CD4-positive, CD25-positive, alpha-beta regulatory T cell (primary cell): ENCODE results near the gene ZNRF4. TPM values are rescaled to one million over a fixed set of nuclear protein-coding genes. Genes with fewer than 3 reads are reported as not detected.

Source experiments
- ATAC-seq, 2 donors: fragments of 150-1000 bp; cut with Tn5 transposase; one replicate each; pipeline ENCODE4 v1.10.0; 2021; ENCODE audit warnings: low read depth in 2 of 2, moderate number of reproducible peaks in 2 of 2, moderate library complexity in 1 of 2
- DNase-seq, 3 donors: peaks; one replicate each; pipeline versions ENCODE4 v3.0.0 to v3.0.0-alpha.2; 2012 to 2022; ENCODE audit warnings: mixed read lengths in 1 of 3
- H3K27ac ChIP-seq: one replicate; pipeline ENCODE4 v1.7.0; 2013; ENCODE audit warnings: mild to moderate bottlenecking, low read length; ENCODE audit not compliant: insufficient read depth, poor library complexity, severe bottlenecking
- H3K27me3 ChIP-seq: one replicate; pipeline ENCODE4 v1.7.0; 2013; ENCODE audit warnings: low read length; ENCODE audit not compliant: control insufficient read depth, insufficient read depth
- H3K36me3 ChIP-seq: one replicate; pipeline ENCODE4 v1.7.0; 2013; ENCODE audit warnings: mild to moderate bottlenecking, low read length, moderate library complexity; ENCODE audit not compliant: control insufficient read depth, insufficient read depth
- H3K4me1 ChIP-seq: 2 replicates; pipeline ENCODE4 v1.7.0; 2013; ENCODE audit warnings: mild to moderate bottlenecking, low read length; ENCODE audit not compliant: insufficient read depth, control insufficient read depth, poor library complexity, severe bottlenecking
- H3K4me3 ChIP-seq: one replicate; pipeline ENCODE4 v1.7.0; 2013; ENCODE audit warnings: low read depth, mild to moderate bottlenecking, low read length, moderate library complexity
- H3K9me3 ChIP-seq, 2 experiments: 1 replicate in 1 of 2; 2 replicates in 1 of 2; pipeline ENCODE4 v1.7.0; 2013; ENCODE audit warnings: low read length in 2 of 2, mild to moderate bottlenecking in 1 of 2, moderate library complexity in 1 of 2; ENCODE audit not compliant: control insufficient read depth in 2 of 2
- H3K27ac Mint-ChIP-seq, 3 donors: one replicate each; pipeline ENCODE4 v1.8.0; 2020 to 2022; ENCODE audit warnings: mild to moderate bottlenecking in 3 of 3, mixed read lengths in 3 of 3, moderate library complexity in 2 of 3
- H3K27me3 Mint-ChIP-seq: one replicate; pipeline ENCODE4 v1.8.0; 2022; ENCODE audit warnings: mild to moderate bottlenecking, mixed read lengths
- H3K36me3 Mint-ChIP-seq: one replicate; pipeline ENCODE4 v1.8.0; 2020; ENCODE audit warnings: mixed read lengths
- H3K4me1 Mint-ChIP-seq, 4 donors: one replicate each; pipeline ENCODE4 v1.8.0; 2020 to 2022; ENCODE audit warnings: mixed read lengths in 4 of 4, mild to moderate bottlenecking in 1 of 4
- H3K4me3 Mint-ChIP-seq, 4 donors: one replicate each; pipeline ENCODE4 v1.8.0; 2020 to 2022; ENCODE audit warnings: mild to moderate bottlenecking in 4 of 4, mixed read lengths in 4 of 4, moderate library complexity in 3 of 4
- H3K9me3 Mint-ChIP-seq, 7 donors: one replicate each; pipeline ENCODE4 v1.8.0; 2020 to 2022; ENCODE audit warnings: mixed read lengths in 7 of 7, mild to moderate bottlenecking in 3 of 7, moderate library complexity in 2 of 7
- polyA plus RNA-seq, 4 donors: library from polyadenylated mRNA; unstranded; fragments of 300-500 nt; fragmentation: Illumina TruSeq; gene quantifications; one replicate each; pipeline ENCODE4 v1.2.3, GENCODE V29; 2021
- total RNA-seq: library from RNA; stranded (reverse); gene quantifications from one replicate; pipeline ENCODE4 v1.2.3, GENCODE V29; 2022

Gene ZNRF4
- total and polyA plus RNA-seq, 5 donors from 2014 or later, result not detected

- ATAC-seq, result no peak
- H3K4me3 ChIP-seq, result no peak overlapping the region
- H3K4me1 Mint-ChIP-seq, result no peaks in the 10 kb centered on the region
- H3K27me3 ChIP-seq, result no peaks in the 10 kb centered on the region
- H3K4me1 ChIP-seq, result no peaks in the 10 kb centered on the region
- H3K9me3 Mint-ChIP-seq, result peaks cover 0 to 7% (median 0%) of the 10 kb centered on the region in 7 donors
- no peak overlapping the region for H3K27ac Mint-ChIP-seq
- no peak overlapping the region for H3K4me3 Mint-ChIP-seq
- no peaks in the 10 kb centered on the region for H3K27me3 Mint-ChIP-seq
- no peak overlapping the region for H3K27ac ChIP-seq
- H3K9me3 ChIP-seq, result no peaks in the 10 kb centered on the region
- H3K36me3 ChIP-seq, result no peaks in the 10 kb centered on the region
- H3K36me3 Mint-ChIP-seq, result no peaks in the 10 kb centered on the region
- no peak for DNase-seq
These were observed 10.9 kb downstream of the ZNRF4 start for GRCh38 chr19:5466072-5466471.

- H3K36me3 Mint-ChIP-seq, result no peaks in the 10 kb centered on the region
These were observed 11.6 kb downstream of the ZNRF4 start for GRCh38 chr19:5466814-5467291.

GRCh38 chr19:5470264-5470671 lies 15.1 kb downstream of the ZNRF4 start:
- no peak overlapping the region for H3K4me3 Mint-ChIP-seq
- H3K4me3 ChIP-seq, result no peak overlapping the region
- H3K27ac Mint-ChIP-seq, result no peak overlapping the region
- no peaks in the 10 kb centered on the region for H3K9me3 ChIP-seq
- no peaks in the 10 kb centered on the region for H3K4me1 Mint-ChIP-seq
- no peaks in the 10 kb centered on the region for H3K4me1 ChIP-seq
- DNase-seq, result no peak
- no peaks in the 10 kb centered on the region for H3K27me3 Mint-ChIP-seq
- no peaks in the 10 kb centered on the region for H3K36me3 Mint-ChIP-seq
- H3K36me3 ChIP-seq, result no peaks in the 10 kb centered on the region
- peaks cover 0 to 2% (median 0%) of the 10 kb centered on the region in 7 donors for H3K9me3 Mint-ChIP-seq
- H3K27me3 ChIP-seq, result no peaks in the 10 kb centered on the region
- no peak overlapping the region for H3K27ac ChIP-seq
- no peak for ATAC-seq

More at GRCh38 chr19:5466814-5467291, 11.6 kb downstream of the ZNRF4 start:
- H3K4me1 Mint-ChIP-seq, result no peaks in the 10 kb centered on the region
- Histone ChIP-seq H3K4me3 (no peak overlapping the region), H3K4me1 (no peaks in the 10 kb centered on the region), H3K27me3 (no peaks in the 10 kb centered on the region), H3K27ac (no peak overlapping the region), H3K9me3 (no peaks in the 10 kb centered on the region), H3K36me3 (no peaks in the 10 kb centered on the region)
- no peak overlapping the region for H3K4me3 Mint-ChIP-seq
- H3K27ac Mint-ChIP-seq, result no peak overlapping the region
- H3K9me3 Mint-ChIP-seq, result peaks cover 0 to 7% (median 0%) of the 10 kb centered on the region in 7 donors
- H3K27me3 Mint-ChIP-seq, result no peaks in the 10 kb centered on the region
- ATAC-seq (no peak), DNase-seq (no peak)

GRCh38 chr19:5472286-5472685 lies 17.1 kb downstream of the ZNRF4 start:
- no peaks in the 10 kb centered on the region for H3K9me3 ChIP-seq
- no peak overlapping the region for H3K4me3 ChIP-seq
- H3K27ac ChIP-seq, result no peak overlapping the region
- no peaks in the 10 kb centered on the region for H3K27me3 Mint-ChIP-seq
- H3K4me1 Mint-ChIP-seq, result no peaks in the 10 kb centered on the region
- H3K36me3 Mint-ChIP-seq, result no peaks in the 10 kb centered on the region
- ATAC-seq (no peak), DNase-seq (no peak)
- H3K4me1 ChIP-seq, result no peaks in the 10 kb centered on the region
- no peak overlapping the region for H3K4me3 Mint-ChIP-seq
- no peaks in the 10 kb centered on the region for H3K36me3 ChIP-seq
- peaks cover 0 to 1% (median 0%) of the 10 kb centered on the region in 7 donors for H3K9me3 Mint-ChIP-seq
- H3K27ac Mint-ChIP-seq, result no peak overlapping the region
- no peaks in the 10 kb centered on the region for H3K27me3 ChIP-seq

- H3K9me3 Mint-ChIP-seq, result peaks cover 0 to 1% (median 0%) of the 10 kb centered on the region in 7 donors
- no peak overlapping the region for H3K4me3 Mint-ChIP-seq
These were observed 18.4 kb downstream of the ZNRF4 start for GRCh38 chr19:5473646-5474045.

GRCh38 chr19:5477451-5478215 lies 22.4 kb downstream of the ZNRF4 start:
- no peaks in the 10 kb centered on the region for H3K27me3 ChIP-seq
- no peaks in the 10 kb centered on the region for H3K36me3 ChIP-seq
- no peak overlapping the region for H3K4me3 ChIP-seq
- DNase-seq (no peak), ATAC-seq (no peak)
- H3K9me3 ChIP-seq, result peaks cover 0 to 10% of the 10 kb centered on the region in 2 experiments
- H3K27ac Mint-ChIP-seq, result no peak overlapping the region
- peaks cover 19% of the 10 kb centered on the region for H3K27me3 Mint-ChIP-seq
- peaks cover 0 to 14% (median 2%) of the 10 kb centered on the region in 7 donors for H3K9me3 Mint-ChIP-seq
- H3K36me3 Mint-ChIP-seq, result no peaks in the 10 kb centered on the region
- no peak overlapping the region for H3K27ac ChIP-seq
- no peaks in the 10 kb centered on the region for H3K4me1 ChIP-seq
- no peaks in the 10 kb centered on the region for H3K4me1 Mint-ChIP-seq
- no peak overlapping the region for H3K4me3 Mint-ChIP-seq

More at GRCh38 chr19:5473646-5474045, 18.4 kb downstream of the ZNRF4 start:
- DNase-seq, result no peak
- no peak overlapping the region for H3K27ac ChIP-seq
- H3K4me3 ChIP-seq, result no peak overlapping the region
- H3K27me3 ChIP-seq, result no peaks in the 10 kb centered on the region
- ATAC-seq, result no peak
- H3K9me3 ChIP-seq, result no peaks in the 10 kb centered on the region
- Mint-ChIP-seq H3K27ac (no peak overlapping the region), H3K36me3 (no peaks in the 10 kb centered on the region), H3K27me3 (peaks cover 7% of the 10 kb centered on the region), H3K4me1 (no peaks in the 10 kb centered on the region)
- no peaks in the 10 kb centered on the region for H3K36me3 ChIP-seq
- H3K4me1 ChIP-seq, result no peaks in the 10 kb centered on the region

GRCh38 chr19:5478241-5478924 lies 23.2 kb downstream of the ZNRF4 start:
- ATAC-seq (no peak), DNase-seq (no peak)
- Histone ChIP-seq H3K27me3 (no peaks in the 10 kb centered on the region), H3K36me3 (no peaks in the 10 kb centered on the region), H3K4me1 (no peaks in the 10 kb centered on the region), H3K9me3 (peaks cover 0 to 10% of the 10 kb centered on the region in 2 experiments), H3K27ac (no peak overlapping the region), H3K4me3 (no peak overlapping the region)
- Mint-ChIP-seq H3K9me3 (peaks cover 0 to 14% (median 2%) of the 10 kb centered on the region in 7 donors), H3K4me3 (no peak overlapping the region), H3K36me3 (no peaks in the 10 kb centered on the region), H3K4me1 (no peaks in the 10 kb centered on the region), H3K27ac (no peak overlapping the region), H3K27me3 (peaks cover 22% of the 10 kb centered on the region)
